ENCODE results near the gene DEDD2.

The DEDD2 gene

DNA sequence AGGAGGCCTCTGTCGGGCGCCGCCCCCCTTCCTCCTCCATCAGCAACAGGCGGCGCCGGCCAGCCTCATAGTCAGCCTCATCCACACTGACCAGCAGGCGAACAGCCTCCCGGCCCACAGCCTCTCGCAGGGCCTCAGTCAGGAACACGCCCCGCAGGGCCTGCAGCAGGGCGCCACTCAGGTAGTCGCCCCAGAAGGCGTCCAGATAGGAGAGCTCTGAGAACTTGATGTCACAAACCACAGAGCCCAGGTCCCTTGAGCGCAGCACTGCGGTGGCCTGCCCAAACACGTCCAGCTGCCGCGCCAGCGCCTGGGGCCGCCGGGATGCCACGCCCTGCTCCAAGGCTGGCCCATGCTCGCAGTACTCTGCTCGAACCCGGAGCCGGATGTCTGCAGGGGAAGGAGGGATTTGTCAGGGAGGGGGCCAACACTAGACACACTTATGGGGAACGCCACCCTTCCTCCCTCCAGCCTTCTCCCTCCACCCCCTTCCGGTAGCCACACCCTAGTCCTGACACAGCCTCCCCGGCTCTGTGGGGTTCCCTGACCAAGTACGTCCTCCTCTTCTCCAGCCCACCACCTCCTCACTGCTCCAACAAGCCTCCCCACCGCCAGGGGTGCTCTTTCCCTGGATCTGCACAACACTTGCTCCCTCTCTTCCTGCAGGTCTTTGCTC, 17.9 kb downstream of the DEDD2 start:
- DNase-seq (ENCODE audit: low read depth, low spot score) = no peak

DNA sequence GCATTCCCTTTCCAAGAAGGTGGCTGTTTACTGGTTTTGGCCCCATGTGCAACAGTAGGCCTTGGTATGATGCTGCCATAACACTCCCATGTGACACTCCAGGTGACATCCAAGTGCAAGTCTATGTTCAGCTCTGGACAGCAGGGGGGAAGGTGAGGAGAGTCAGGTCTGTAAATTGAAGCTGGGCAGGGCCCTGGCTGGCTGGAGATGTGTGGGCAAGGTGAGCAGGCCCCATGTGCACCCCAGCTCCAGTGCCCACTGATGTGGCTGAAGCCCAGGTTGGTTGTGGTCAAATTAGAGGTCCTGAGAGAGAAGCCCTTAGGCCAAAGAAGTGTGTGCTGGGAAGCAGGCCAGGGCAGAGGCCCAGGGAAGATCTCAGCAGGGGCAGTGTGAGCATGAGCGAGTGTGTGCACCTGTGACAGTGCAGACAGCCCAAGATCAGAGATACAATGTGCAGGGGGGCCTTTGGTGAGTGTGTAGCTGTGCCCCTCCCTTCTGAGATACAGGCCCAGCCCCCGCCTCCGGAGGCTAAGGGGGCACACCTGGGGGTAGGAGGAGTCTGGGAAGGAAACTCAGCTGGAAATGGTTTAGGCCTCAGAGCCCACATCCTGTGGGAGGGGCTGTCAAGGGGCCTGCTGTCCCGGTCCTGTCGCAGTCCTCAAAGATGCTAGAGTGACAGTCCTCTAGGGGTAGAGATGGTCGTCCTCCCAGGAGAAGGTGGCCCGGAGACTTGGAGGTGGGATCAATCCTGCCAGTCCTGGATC, 18.6 kb downstream of the DEDD2 start:
- no peak for DNase-seq (ENCODE audit: low read depth, low spot score)

DNA sequence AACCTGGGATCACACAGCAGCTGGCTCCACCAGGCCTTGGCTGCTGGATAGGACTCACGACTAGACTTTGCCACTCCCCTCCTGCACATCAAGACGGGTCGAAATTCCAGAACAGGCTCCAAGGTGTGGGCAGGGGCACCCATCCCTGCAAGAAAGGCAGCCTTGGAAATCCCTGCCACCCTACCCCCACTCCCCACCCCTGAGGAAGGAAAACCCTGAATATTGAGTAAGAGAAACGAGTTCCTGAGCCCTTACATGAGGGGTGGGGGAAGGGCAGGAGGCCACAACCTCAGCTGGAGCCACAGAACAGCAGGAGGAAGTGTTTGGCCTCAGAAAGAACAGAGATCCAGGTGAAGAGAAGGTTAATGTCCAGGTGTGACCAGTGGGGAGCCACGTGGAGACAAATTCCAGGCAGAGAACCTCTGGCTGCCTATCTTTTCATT, 20.1 kb downstream of the DEDD2 start:
- DNase-seq (ENCODE audit: low read depth, low spot score) = no peak

DNA sequence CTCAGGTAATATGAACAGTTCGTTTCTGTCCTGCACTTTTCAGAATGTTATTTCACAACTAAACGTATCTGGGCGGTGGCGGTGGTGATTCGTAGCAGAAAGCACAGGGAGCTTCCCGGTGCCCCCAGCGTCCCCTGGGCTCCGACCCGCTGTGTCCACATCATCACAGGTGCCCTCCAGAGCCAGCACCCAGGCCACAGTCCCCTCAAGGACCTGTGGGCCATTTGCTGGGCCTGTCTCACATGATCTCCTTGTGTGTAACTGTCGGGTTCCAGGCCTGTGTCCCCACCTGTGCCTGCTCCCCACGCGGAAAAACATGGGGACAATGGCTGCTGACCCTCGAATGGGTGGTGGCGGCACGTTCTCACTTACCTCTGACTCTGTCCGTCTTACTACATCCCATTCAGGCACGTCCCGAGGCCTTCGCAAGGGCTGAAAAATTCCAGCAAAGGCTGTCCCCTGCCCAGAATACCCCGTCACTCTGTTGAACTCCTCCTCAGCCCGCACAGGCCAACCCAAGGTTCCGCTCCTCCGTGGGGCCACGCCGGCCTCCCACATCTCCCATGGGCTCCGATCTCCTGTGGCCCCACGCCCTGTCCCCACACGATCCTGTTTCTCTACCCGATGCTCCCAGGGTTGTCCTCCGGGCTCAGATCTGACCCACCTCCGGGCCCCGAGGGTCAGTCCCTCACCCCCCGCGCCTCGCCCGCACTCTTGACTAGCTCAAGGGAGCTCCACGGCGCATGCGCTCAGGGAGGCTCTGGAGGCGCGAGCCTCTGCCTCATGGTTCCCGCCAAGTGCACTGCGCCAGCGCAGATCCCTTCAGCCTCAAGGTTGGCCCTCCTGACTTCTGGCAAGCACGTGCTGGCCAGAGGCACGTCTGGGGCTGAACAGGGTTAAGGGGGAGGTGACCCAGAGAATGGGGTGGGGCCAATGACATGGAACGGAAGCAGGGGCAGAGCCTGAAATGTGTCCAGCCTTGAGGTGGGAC, 21.2 kb downstream of the DEDD2 start:
- DNase-seq (ENCODE audit: low read depth, low spot score) = no peak

DNA sequence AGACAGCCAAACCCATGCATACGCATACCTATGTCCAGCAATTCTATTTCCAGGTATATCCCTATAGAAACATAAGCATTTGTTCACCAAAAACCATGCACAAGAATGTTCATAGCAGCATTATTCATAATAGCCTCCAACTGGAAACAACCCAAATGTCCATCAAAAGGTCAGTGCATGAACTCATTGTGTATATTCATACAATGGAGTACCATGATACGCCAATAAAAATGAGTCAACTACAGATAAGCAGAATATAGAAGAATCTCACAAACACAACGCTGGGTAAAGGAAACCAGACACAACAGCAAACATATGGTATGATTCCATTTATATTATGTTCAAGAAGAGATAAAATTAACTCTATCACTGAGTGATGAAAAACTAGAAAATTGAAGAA, 23.8 kb downstream of the DEDD2 start:
- DNase-seq (ENCODE audit: low read depth, low spot score) = no peak

DNA sequence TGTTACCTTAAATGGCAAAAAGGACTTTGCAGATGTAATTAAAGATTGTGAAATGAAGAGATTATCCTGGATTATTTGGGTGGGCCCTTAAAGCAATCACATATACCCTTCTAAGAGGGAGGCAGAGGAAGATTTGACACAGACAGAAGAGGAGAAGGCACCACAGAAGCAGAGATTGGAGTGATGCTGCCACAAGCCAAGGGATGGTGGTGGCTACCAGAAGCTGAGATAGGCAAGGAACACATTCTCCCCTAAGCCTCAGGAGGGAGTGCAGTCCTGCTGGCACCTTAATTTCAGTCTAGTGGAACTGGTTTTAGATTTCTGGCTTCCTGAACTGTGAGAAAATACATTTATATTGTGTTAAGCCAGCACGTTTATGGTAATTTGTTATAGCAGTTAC, 24.2 kb downstream of the DEDD2 start:
- no peak for DNase-seq (ENCODE audit: low read depth, low spot score)

DNA sequence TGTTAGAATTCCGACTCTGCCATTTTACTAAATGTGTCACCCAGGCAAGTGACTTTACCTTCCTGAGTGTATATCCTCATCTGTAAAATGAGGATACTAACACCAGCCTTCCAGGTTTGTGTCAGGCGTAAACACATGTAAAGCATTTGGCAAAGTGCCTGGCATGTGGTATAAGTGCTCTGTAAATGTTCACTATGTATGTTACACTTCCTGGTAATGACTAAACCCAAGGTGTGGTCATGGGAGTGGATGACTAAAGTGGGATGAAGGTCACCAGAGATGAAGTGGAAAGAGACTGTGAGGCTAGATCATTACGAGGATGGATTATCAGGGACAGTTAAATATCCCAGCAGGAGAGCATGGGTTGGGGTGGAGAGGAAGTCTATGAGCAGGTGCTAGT, 25.6 kb downstream of the DEDD2 start:
- DNase-seq (ENCODE audit: low read depth, low spot score) = no peak

DNA sequence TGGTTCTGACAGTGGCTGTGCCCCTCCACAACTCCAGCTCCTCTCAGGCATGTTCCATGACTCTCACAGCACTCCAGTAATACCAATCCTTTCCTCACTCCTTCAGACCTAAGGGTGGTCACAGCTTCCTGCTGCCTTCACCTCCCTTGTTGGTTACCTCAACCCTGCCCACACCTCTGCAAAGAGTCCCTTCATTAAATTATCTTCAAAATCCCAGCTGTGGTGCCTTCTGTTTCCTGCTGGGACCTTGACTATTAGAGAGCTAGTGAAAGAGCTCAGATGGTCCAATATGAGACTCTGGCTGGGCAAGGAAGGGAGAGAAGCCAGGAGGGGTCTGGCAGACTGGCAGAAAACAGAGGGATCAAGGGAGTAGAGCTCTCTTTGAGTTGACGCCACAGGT, 26.1 kb downstream of the DEDD2 start:
- DNase-seq (ENCODE audit: low read depth, low spot score) = no peak

DNA sequence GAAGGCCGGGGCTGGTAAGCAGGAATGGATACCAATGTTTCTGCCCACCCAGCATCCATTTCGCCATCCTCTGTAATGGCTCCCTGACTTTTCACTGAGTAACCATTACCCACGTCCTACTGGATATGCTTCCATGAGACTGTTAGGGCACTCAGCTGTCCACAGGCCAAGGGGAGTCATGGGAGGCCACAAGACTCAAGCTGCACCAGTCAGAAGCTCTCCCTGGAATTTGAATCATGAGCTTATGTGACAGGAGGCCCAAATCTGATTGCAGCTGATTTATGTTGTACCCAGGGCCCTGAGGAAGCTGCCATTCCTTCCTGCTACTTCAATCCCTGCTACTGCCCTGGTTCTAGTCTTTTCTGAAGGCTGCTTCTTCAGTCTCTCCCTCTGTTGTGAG, 28.3 kb downstream of the DEDD2 start:
- DNase-seq (ENCODE audit: low read depth, low spot score) = no peak

DNA sequence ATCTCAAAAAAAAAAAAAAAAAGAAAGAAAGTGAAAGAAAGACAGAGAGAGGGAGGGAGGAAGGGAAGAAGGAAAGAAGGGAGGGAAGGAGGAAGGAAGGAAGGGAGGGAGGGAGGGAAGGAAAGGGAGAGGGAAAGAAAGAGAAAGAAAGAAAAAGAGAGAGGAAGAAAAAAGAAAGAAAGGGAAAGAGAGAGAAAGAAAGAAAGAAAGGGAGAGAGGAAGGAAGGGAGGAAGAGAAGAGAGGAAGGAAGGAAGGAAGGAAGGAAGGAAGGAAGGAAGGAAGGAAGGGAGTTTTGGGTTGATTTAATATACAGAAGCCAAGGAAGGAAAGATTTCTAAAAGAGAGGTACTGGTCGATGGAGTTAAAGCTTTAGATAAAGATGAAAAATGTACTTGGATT, 28.8 kb downstream of the DEDD2 start:
- DNase-seq (ENCODE audit: low read depth, low spot score) = no peak

DNA sequence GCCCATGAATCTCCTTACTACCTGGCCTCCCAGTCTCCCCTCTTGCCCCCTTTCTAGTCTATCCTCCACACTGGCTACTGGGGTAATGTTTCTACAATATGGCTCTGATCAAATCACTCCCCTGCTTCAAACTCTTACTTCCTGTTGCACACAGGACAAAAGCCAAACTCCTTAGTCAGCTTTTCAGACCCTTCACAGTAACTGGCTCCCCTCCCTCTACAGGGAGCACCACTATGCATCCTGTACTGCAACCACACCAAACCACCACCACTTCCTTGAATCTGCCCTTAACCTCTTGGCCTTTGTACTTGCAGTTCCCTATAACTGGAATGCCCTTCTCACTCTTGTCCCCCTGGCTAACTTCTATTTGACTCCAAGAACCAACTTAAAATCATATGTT, 32.2 kb downstream of the DEDD2 start:
- no peak for DNase-seq (ENCODE audit: low read depth, low spot score)

DNA sequence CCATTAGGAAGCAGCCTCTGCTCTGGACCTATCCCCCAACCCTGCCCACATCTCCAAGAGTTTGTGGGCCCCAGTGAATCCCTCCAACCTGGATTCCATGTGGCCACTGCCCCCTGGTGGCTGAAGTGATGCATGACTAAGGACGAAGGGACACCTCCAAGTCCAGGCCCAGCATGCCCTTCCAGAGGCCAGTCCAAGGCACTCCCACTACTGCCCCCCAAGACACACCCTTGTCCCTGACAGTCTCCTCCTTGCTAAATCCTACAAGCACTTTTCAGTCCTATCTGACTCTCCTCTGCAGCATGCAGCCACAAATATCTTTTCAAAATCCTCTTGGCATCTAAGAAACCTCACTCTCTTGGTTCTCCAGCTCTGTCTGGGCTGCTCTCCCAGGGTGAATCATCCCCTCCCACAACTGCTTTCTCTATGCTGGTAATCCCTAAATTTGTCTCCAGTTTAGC, 33.0 kb downstream of the DEDD2 start:
- DNase-seq (ENCODE audit: low read depth, low spot score) = peak; percentile 44

DNA sequence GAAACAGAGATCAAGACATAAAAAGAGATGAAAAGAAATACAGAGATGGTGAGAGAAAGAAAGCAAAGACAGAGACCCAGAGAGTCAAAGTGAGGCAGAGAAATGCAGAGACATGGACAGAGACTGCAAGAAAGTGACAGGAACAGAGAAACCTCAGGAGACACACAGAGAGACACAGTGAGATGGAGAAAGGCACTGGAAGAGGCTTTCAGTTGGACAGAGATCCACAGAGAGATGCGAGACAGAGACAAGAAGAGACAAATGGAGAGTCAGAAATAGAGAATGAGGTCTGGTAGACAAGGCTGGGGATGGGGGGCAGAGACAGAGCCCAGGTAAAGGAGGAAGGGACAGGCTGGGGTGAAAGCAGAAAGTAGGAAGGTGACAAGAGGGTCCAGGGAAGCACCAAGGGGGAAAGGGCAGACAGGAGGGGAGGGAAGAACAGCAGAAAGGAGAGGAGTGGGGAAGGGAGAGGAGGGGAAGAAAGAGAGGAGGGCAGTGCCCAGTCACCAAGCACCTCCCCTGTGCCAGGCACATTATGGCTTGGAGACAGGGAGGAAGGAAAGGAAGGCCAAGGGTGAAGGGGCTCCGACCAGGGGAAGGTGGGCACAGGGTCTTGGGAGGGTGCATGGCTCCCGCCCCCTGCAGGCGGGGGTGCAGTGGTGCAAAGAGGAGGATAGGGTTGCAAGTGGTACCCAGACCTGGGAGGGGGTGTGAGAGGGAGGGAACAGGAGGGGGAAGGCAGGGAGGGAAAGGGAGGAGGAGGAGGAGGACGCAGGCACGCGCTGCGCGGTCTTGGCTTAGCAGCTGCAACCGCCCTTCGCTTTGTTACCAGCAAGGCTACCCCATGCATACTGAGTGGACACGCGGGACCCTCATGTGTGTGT, 38.4 kb downstream of the DEDD2 start:
- DNase-seq (ENCODE audit: low read depth, low spot score) = no peak

DNA sequence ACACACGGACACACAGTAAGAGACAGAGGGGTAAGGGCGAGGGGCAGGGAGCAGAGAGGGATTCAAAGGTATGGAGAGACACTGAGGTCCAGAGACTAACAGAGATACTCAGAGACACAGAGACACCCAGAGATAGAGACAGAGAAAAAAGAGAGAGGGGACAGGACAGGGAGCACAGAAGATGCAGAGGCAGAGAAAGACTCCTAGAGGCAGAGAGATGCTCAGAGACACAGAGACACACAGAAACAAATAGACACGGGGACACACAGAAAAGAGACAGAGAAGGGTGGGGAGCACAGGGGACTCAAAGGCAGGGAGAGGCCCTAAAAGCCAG, 39.8 kb downstream of the DEDD2 start:
- DNase-seq (ENCODE audit: low read depth, low spot score) = no peak

DNA sequence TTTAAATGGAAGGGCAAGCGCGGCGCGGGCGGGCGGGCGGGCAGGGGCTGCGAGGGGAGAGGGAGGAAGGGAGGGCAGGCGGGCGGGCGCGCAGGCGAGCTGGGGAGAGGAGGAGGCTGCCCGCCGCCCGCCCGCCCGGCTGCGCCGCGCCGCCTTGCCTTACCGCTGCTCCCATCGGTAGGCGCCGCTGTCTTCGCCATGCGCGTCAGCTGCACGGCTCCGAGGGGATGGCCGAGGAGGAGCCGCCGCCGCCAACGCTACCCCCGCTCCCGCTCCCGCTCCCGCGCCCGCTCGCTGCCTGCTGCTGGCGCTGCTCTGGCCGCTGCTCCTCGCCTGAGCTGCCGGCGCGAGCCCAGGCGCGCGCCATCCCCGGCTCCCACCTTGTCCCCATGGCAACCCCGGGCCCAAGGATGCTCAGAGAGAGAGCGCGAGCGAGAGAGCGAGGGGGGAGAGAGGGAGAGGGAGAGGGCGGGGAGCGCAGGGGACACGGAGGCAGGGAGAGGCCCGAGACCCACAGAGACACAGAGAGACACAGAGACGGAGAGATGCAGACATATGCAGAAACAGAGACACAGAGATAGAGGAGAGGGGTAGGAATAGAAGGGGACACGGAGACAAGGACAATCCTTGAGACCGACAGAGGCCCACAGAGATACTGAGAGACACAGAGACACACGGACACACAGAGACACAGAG, 40.3 kb downstream of the DEDD2 start:
- DNase-seq (ENCODE audit: low read depth, low spot score) = peak; percentile 12

DNA sequence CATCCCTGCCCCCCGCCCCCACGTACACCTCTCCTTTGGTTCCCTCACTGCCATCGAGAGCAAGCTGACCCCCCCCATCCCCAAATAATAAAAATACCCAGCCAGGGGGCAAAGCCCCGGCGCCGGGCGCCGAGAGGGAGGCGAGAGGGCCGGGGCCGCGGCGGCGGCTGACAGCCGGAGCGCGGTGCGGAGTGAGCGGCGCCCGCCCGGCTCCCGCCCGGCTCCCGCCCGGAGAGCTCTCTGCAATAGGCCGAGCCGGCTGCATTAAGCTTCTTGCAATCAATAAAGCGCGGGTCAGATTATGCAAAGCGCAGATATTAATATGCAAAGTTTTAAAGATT, 40.9 kb downstream of the DEDD2 start:
- no peak for DNase-seq (ENCODE audit: low read depth, low spot score)

DNA sequence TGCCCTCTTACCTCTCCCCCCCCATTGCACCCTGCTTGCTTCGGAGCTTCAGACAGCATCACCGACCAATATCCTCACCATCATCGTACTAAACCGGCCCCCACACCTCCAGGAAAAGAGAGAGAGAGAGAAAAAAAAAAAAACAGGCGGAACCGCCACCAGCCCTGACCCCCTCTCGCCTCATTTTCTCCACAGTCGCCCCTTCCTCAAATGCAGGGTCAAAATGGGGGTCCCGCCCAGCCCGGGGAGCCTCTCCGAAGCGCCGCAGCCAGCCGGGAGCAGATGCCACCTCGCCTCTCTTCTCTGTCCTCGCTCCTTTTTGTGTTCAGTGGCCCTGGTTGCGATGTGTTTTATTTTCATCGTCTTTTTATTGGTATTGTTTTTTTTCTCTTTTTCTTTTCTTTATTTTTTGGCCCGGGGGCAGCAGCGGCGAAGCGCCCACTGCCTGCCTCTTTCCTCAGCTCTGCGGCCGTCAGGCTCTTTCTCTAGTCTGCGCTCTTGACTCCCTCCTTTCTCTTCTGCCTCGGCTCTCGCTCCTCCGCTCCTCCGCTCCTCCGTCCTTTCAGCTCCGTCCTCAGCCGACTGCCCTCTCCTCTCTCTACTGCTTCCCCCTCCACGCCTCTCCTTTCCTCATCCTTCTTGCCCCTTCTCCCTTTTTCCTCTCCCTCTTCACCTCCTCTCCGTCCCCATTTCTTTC, 41.4 kb downstream of the DEDD2 start:
- DNase-seq (ENCODE audit: low read depth, low spot score) = no peak

DNA sequence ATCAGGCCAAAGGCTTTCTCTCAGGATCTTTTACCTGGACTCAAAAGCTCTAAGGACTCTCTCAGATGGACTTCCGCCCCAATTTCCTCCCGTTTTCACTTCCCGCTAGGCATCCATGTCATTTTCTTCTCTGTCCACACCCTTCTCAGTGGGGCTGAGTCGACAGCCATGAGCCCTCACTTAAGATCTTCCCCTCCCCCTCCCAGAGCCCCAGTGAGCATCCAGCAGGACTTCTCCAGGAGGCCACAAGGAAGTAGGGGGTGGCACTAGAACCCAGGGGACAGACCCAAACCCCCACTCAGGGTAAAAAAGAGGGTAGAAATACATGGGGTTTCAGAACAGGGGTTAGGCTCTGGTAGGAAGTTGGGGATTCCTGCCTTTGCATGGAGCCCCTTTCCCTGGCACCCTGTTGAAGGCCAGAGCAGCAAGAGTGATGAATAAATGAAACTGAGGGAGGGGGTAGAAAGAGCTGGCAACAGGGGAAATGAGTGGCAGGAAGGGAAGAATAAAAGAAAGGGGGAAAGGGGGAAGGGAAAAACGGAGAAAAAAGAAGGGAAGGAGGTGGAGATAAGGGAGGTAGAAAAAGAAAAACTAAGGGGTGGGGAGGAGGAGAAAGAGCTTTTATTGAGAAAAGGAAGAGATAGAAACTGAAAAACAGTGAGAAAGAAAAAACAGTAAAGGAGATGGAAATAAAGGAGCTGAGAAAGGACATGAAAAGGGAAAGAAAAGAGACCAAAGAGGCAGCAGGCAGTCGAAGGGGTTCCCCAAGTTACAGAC, 42.3 kb downstream of the DEDD2 start:
- no peak for DNase-seq (ENCODE audit: low read depth, low spot score)

DNA sequence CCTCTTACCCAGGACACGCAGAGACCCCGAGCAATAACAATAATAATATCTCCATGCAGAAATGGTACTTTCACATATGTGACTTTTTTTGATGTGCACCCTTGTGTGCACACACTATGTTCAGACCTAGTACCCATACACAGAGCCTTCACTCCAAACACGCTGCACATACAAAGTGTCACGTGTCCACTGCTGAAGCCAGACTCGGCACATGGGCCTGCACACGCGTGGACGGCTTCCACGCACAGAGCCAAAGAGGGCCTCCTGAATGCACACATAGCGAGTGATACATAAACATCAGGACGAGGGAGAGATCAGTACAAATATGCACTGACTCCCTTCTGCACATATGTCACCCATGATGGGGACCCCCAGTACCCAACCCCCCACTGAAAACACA, 43.3 kb downstream of the DEDD2 start:
- DNase-seq (ENCODE audit: low read depth, low spot score) = no peak
